Neural cell (in vitro differentiated cells): Measurements from ENCODE around the gene PRSS27.

ENCODE experiments used
- CTCF ChIP-seq: fragments of 450-650 bp; IDR thresholded peaks from 2 replicates; pipeline ENCODE4 v1.5.1; 2014; ENCODE audit warnings: antibody characterized with exemption, mild to moderate bottlenecking, moderate library complexity; ENCODE audit not compliant: poor library complexity, severe bottlenecking
- RAD21 ChIP-seq: fragments of 450-650 bp; conservative IDR thresholded peaks from 2 replicates; pipeline ENCODE4 v1.6.1; 2014; ENCODE audit warnings: antibody characterized with exemption, mild to moderate bottlenecking, moderate library complexity

- TF ChIP-seq CTCF (no peak), RAD21 (no peak)
Observed at GRCh38 chr16:2692251-2692947, 27.6 kb downstream of the PRSS27 start.
